Neuronal stem cell (in vitro differentiated cells): ENCODE measurements around the gene IPCEF1.

Experiments
- DNase-seq: peaks from one replicate; pipeline ENCODE4 v3.0.0-alpha.2; 2013; ENCODE audit warnings: low spot score
- H2AFZ ChIP-seq: one replicate; pipeline ENCODE4 v1.6.1; 2013; ENCODE audit warnings: mild to moderate bottlenecking, low read length, inconsistent platforms
- H2AK5ac ChIP-seq: 2 replicates; pipeline ENCODE4 v1.6.1; 2013; ENCODE audit warnings: low read depth, mild to moderate bottlenecking, inconsistent platforms, low read length, moderate library complexity, mixed read lengths
- H2BK120ac ChIP-seq: 2 replicates; pipeline ENCODE4 v1.6.1; 2013; ENCODE audit warnings: low read depth, mild to moderate bottlenecking, inconsistent platforms, low read length, moderate library complexity, mixed read lengths
- H2BK12ac ChIP-seq: one replicate; pipeline ENCODE4 v1.6.1; 2013; ENCODE audit warnings: low read length, inconsistent platforms
- H2BK15ac ChIP-seq: 2 replicates; pipeline ENCODE4 v1.6.1; 2013; ENCODE audit warnings: mild to moderate bottlenecking, low read length, inconsistent platforms, mixed read lengths
- H2BK5ac ChIP-seq: one replicate; pipeline ENCODE4 v1.6.1; 2013; ENCODE audit warnings: inconsistent platforms, mild to moderate bottlenecking, low read length, moderate library complexity
- H3K14ac ChIP-seq: one replicate; pipeline ENCODE4 v1.6.1; 2013; ENCODE audit warnings: low read length, inconsistent platforms
- H3K18ac ChIP-seq: 2 replicates; pipeline ENCODE4 v1.6.1; 2013; ENCODE audit warnings: low read length, inconsistent platforms
- H3K23ac ChIP-seq: 2 replicates; pipeline ENCODE4 v1.6.1; 2013; ENCODE audit warnings: low read depth, mild to moderate bottlenecking, mixed read lengths, low read length, inconsistent platforms; ENCODE audit not compliant: poor library complexity
- H3K27ac ChIP-seq: replicated peaks from 3 replicates; pipeline ENCODE4 v1.5.1; 2013; ENCODE audit warnings: low read length, inconsistent platforms
- H3K27me3 ChIP-seq, 3 experiments: 2 replicates each; pipeline ENCODE4 v1.6.1; 2013; ENCODE audit warnings: low read length in 3 of 3, mild to moderate bottlenecking in 2 of 3, inconsistent platforms in 1 of 3, low read depth in 1 of 3, mixed read lengths in 1 of 3, moderate library complexity in 1 of 3; ENCODE audit not compliant: control insufficient read depth in 3 of 3, insufficient read depth in 3 of 3
- H3K36me3 ChIP-seq, 2 donors: replicated peaks in 1 of 2; 2 replicates each; pipeline ENCODE4 v1.6.1; 2013; ENCODE audit warnings: low read length in 2 of 2; ENCODE audit not compliant: control insufficient read depth in 2 of 2, insufficient read depth in 2 of 2
- H3K4ac ChIP-seq: 2 replicates; pipeline ENCODE4 v1.6.1; 2013; ENCODE audit warnings: inconsistent platforms, mild to moderate bottlenecking, low read length, moderate library complexity
- H3K4me1 ChIP-seq, 2 donors: 1 replicate in 1 of 2; 2 replicates in 1 of 2; pipeline ENCODE4 v1.6.1; 2013; ENCODE audit warnings: low read length in 2 of 2, low read depth in 1 of 2; ENCODE audit not compliant: control insufficient read depth in 2 of 2, insufficient read depth in 1 of 2
- H3K4me2 ChIP-seq: one replicate; pipeline ENCODE4 v1.6.1; 2013; ENCODE audit warnings: mild to moderate bottlenecking, low read length, inconsistent platforms; ENCODE audit not compliant: insufficient read depth, poor library complexity, severe bottlenecking
- H3K4me3 ChIP-seq, 2 donors: 2 replicates each; pipeline ENCODE4 v1.5.1; 2013; ENCODE audit warnings: low read length in 2 of 2, mild to moderate bottlenecking in 2 of 2, inconsistent platforms in 1 of 2, moderate library complexity in 1 of 2
- H3K79me1 ChIP-seq: one replicate; pipeline ENCODE4 v1.6.1; 2013; ENCODE audit warnings: low read depth, mild to moderate bottlenecking, inconsistent platforms, low read length, moderate library complexity
- H3K9ac ChIP-seq: one replicate; pipeline ENCODE4 v1.6.1; 2013; ENCODE audit warnings: mild to moderate bottlenecking, low read depth, low read length, inconsistent platforms; ENCODE audit not compliant: poor library complexity
- H3K9me3 ChIP-seq, 2 donors: replicated peaks in 1 of 2; 2 replicates each; pipeline versions ENCODE3 to v1.6.1; 2013; ENCODE audit warnings: low read length in 2 of 2, mild to moderate bottlenecking in 2 of 2, inconsistent platforms in 1 of 2, low read depth in 1 of 2, mixed read lengths in 1 of 2, moderate library complexity in 1 of 2; ENCODE audit not compliant: control insufficient read depth in 2 of 2, insufficient read depth in 1 of 2
- H4K8ac ChIP-seq: one replicate; pipeline ENCODE4 v1.6.1; 2013; ENCODE audit warnings: low read depth, mild to moderate bottlenecking, inconsistent platforms, low read length, moderate library complexity
- H4K91ac ChIP-seq: one replicate; pipeline ENCODE4 v1.6.1; 2013; ENCODE audit warnings: low read length, low read depth, mild to moderate bottlenecking, inconsistent platforms; ENCODE audit not compliant: poor library complexity
- WGBS, 2 donors: extraction: QIAGEN DNeasy Blood & Tissue Kit; methylation state at CpG; one replicate each; pipeline ENCODE4 v1.1.7; 2013; ENCODE audit warnings: missing lambda C conversion rate in 2 of 2, mixed read lengths in 1 of 2; ENCODE audit not compliant: insufficient read length in 2 of 2, insufficient replicate concordance in 1 of 2; ENCODE audit errors: extremely low coverage in 2 of 2; 5-methylcytosine and 5-hydroxymethylcytosine counted together

IPCEF1 gene

GRCh38 chr6:154246723-154247118 is 109.9 kb downstream of the IPCEF1 start:
- no peak overlapping the region for H2BK120ac ChIP-seq
- no peak overlapping the region for H4K91ac ChIP-seq
- no peaks in the 10 kb centered on the region for H3K9me3 ChIP-seq
- no peak overlapping the region for H3K18ac ChIP-seq
- H3K4me3 ChIP-seq = no peak overlapping the region
- H2BK15ac ChIP-seq = no peak overlapping the region
- H3K9ac ChIP-seq = no peak overlapping the region
- no peak overlapping the region for H3K4ac ChIP-seq
- no peaks in the 10 kb centered on the region for H3K27me3 ChIP-seq
- no peak overlapping the region for H3K23ac ChIP-seq
- H3K36me3 ChIP-seq = no peaks in the 10 kb centered on the region
- no peak overlapping the region for H4K8ac ChIP-seq
- no peak overlapping the region for H3K4me2 ChIP-seq
- H2BK12ac ChIP-seq = no peak overlapping the region
- no peak overlapping the region for H2BK5ac ChIP-seq
- no peak for DNase-seq
- no peak overlapping the region for H3K14ac ChIP-seq
- no peak overlapping the region for H2AK5ac ChIP-seq
- no peak overlapping the region for H2AFZ ChIP-seq
- H3K79me1 ChIP-seq = no peaks in the 10 kb centered on the region
- peaks cover 0 to 3% of the 10 kb centered on the region in 2 donors for H3K4me1 ChIP-seq
- no CpG with 5 or more reads among the region's 7 CpGs for WGBS, 2 donors
- no peak overlapping the region for H3K27ac ChIP-seq

DNA sequence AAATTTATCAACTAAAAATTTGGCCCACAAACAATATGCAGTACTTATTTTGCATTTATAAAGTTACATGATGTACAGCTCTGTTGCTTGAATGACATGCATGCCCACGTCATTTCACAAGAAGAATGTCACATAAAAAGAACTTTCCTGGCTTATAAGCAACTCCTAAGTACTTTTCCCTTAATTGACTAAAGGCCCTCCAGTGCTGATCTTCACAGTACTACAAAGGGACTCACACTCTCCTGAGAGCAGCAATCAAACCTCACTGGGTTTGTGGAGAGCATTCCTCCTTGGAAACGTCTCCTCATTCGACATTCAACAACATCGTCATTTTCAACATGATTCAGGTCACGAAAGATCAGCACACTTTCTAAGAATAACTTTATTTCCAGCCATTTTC is 111.1 kb downstream of the IPCEF1 start:
- no peak overlapping the region for H3K14ac ChIP-seq
- no peak overlapping the region for H3K23ac ChIP-seq
- no peak overlapping the region for H2BK5ac ChIP-seq
- H2BK12ac ChIP-seq = no peak overlapping the region
- H2AK5ac ChIP-seq = no peak overlapping the region
- DNase-seq = no peak
- no peaks in the 10 kb centered on the region for H3K9me3 ChIP-seq
- no CpG with 5 or more reads among the region's 5 CpGs for WGBS, 2 donors
- no peak overlapping the region for H3K4me2 ChIP-seq
- H2AFZ ChIP-seq = no peak overlapping the region
- no peak overlapping the region for H2BK120ac ChIP-seq
- no peak overlapping the region for H3K4ac ChIP-seq
- peaks cover 0 to 5% of the 10 kb centered on the region in 2 donors for H3K4me1 ChIP-seq
- H3K4me3 ChIP-seq = no peak overlapping the region
- no peak overlapping the region for H4K8ac ChIP-seq
- no peak overlapping the region for H2BK15ac ChIP-seq
- H3K18ac ChIP-seq = no peak overlapping the region
- H3K79me1 ChIP-seq = no peaks in the 10 kb centered on the region
- H3K27ac ChIP-seq = no peak overlapping the region
- H3K9ac ChIP-seq = no peak overlapping the region
- H3K27me3 ChIP-seq = no peaks in the 10 kb centered on the region
- no peak overlapping the region for H4K91ac ChIP-seq
- no peaks in the 10 kb centered on the region for H3K36me3 ChIP-seq

GRCh38 chr6:154243793-154244750 is 112.5 kb downstream of the IPCEF1 start:
- no peak overlapping the region for H2BK12ac ChIP-seq
- no peaks in the 10 kb centered on the region for H3K9me3 ChIP-seq
- no peaks in the 10 kb centered on the region for H3K27me3 ChIP-seq
- H3K23ac ChIP-seq = no peak overlapping the region
- no peak for DNase-seq
- H4K8ac ChIP-seq = no peak overlapping the region
- H2BK5ac ChIP-seq = no peak overlapping the region
- H3K18ac ChIP-seq = no peak overlapping the region
- no peak overlapping the region for H3K4me2 ChIP-seq
- H2AFZ ChIP-seq = no peak overlapping the region
- H3K4me3 ChIP-seq = no peak overlapping the region
- H3K14ac ChIP-seq = no peak overlapping the region
- H3K9ac ChIP-seq = no peak overlapping the region
- no peak overlapping the region for H2AK5ac ChIP-seq
- H3K27ac ChIP-seq = no peak overlapping the region
- peaks cover 0 to 5% of the 10 kb centered on the region in 2 donors for H3K4me1 ChIP-seq
- WGBS, 2 donors = no CpG with 5 or more reads among the region's 6 CpGs
- no peak overlapping the region for H4K91ac ChIP-seq
- H3K4ac ChIP-seq = no peak overlapping the region
- H2BK15ac ChIP-seq = no peak overlapping the region
- no peaks in the 10 kb centered on the region for H3K36me3 ChIP-seq
- no peak overlapping the region for H2BK120ac ChIP-seq
- no peaks in the 10 kb centered on the region for H3K79me1 ChIP-seq

DNA sequence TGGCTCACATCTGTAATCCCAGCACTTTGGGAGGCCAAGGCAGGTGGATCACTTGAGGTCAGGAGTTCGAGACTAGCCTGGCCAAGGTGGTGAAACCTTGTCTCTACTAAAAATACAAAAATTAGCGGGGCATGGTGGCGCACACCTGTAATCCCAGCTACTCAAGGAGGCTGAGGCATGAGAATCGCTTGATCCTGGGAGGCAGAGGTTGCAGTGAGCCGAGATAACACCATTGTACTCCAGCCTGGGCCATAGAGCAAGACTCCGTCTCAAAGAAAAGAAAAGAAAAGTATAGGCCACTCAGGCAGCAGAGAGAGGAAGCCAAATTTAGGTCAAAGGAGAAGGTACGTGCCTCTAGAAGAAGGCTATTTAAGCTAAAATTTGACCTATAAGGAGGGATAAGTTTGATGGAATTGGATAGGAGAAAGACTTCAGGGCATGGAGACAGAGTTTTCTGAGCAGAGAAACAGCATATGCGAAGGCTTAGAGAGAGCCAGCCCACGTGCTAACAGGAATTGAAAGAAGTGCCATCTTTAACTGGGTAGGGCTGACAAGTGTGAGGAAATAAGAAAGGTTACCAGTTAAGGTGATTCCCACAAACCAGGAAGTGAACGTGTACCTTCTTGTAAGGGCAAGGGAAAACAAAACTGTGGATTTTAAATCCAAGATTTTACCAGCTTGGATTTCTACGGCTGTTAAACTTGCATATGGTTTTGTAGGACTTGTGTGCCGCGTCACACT is 113.8 kb downstream of the IPCEF1 start:
- Histone ChIP-seq H3K4me3 (no peak overlapping the region), H3K18ac (no peak overlapping the region), H3K36me3 (no peaks in the 10 kb centered on the region), H3K4me1 (peaks cover 0 to 5% of the 10 kb centered on the region in 2 donors), H3K27me3 (no peaks in the 10 kb centered on the region), H3K9me3 (no peaks in the 10 kb centered on the region), H3K14ac (no peak overlapping the region), H3K4ac (no peak overlapping the region), H2BK12ac (no peak overlapping the region), H3K4me2 (no peak overlapping the region), H2BK15ac (no peak overlapping the region), H2AK5ac (no peak overlapping the region), H3K9ac (no peak overlapping the region), H2AFZ (no peak overlapping the region), H4K91ac (no peak overlapping the region), H3K79me1 (no peaks in the 10 kb centered on the region), H4K8ac (no peak overlapping the region), H3K23ac (no peak overlapping the region), H2BK5ac (no peak overlapping the region), H3K27ac (no peak overlapping the region), H2BK120ac (no peak overlapping the region)
- no peak for DNase-seq
- WGBS, 2 donors = no CpG with 5 or more reads among the region's 13 CpGs
